GM21360 (cell line): ENCODE measurements around the gene DNAJA1.
"Not testable (repeated sequence)": the region's sequence is repeated elsewhere in the genome, so short reads cannot be mapped to it uniquely, and the experiment has no call there.

Experiments
- ATAC-seq: cut with Tn5 transposase; IDR thresholded peaks from one replicate; pipeline ENCODE4 v1.9.1; 2021; ENCODE audit warnings: mild to moderate bottlenecking, moderate library complexity; ENCODE audit not compliant: unreplicated experiment

Gene DNAJA1

DNA sequence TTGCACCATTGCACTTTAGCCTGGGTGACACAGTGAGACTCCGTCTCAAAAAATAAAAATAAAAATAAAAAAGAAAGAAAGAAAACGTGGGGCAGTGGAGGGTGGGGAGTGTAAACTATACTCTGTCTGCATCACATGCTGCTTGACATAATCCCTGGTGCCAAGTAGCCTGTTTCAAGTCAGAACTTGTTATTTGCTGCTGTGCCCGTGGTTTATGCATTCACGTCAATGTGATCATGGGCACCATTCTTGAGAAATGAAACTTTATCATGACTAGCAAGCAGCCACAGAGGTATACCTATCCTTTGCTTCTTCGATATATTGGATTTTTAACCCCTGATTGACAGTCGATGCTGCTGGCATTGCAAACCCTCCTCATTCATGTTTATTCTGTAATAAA is 55.5 kb downstream of the DNAJA1 start:
- no peak for ATAC-seq

DNA sequence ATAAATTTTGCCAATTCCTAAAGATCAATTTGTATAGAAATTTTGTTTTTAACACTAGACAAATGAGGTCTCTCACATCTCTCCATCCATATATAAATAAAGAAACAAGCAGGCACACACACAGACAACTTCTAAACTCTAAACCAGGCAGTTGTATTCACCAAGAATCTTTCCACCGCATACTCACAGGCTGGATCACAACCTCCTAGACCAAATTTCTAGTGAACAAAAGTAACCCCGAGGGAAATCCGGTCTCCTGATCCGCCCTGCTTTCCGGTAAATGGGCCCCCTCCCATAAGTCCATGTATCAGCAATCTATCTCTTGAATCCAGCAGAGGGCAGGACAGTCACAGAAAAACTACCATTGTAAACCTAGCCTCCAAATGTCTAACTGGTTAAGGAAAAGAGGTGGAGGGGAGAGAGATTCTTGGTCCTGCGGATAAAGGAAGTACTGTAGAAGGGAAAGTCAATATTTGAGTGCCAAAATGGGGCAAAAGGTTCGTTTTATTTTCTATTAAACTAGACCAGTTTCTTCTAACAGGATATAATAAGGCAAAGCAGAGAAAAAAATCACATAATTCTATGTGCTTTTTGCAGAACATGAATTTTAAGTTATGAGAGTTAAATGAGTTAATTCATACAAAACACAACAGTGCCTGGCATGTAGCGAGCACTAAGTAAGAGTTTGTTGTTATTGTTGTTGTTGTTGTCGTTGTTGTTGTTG is 56.2 kb downstream of the DNAJA1 start:
- ATAC-seq, result peak; percentile 48

DNA sequence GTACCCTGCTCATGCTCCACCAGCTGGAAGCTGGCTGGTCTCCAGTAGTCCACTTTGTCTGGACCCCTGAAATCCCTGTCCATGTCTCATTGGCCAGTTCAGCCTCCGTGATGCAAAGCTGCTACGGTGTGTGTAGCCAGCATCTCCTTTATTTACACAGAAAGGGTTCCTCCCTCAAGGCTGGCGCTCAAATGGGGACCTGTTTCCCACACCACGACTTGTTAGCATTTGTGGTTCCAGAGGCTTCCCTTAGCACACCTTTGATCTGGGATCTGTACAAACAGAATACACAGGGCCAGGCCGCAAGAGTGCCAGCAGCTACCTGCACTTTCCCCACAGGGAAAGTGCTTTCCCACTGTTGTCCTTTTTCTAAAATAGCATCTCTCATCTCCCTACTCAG is 57.1 kb downstream of the DNAJA1 start:
- ATAC-seq, result no peak

DNA sequence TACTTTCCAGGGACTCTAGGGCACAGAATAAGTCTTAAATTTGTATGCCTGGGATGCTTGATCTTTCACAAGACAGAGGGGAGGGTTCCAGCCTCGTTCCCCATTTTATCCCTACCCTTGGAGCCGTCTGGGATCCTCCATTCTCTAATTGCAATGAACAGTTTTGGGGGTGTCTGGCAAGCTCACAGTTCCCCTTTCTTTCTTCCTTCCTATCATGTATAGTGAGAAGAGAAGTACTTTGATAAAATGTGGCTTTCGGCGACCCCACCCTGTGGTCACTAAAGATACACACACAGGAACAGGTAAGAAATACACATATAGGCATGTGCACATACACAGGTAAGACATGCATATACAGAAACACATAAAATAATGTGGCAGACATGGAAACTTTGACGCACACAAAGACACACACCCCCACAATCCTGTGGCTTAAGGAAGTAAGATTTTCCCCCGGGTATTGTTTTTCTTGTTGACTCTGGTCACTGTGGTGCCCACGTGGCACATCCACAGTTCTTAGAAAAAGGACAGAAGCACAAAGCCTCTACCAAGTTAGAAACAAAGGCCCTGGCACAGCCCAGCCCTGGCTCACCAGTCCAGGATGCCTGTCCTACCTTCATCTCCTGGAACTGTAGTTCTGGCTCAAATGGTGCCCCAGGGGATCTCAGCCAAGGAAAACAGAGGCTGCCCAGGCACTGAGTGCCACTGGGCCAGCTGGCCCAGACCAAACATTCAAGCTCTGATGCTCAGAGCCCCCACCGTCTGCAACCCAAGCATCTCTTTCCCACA is 57.7 kb downstream of the DNAJA1 start:
- ATAC-seq, result no peak

DNA sequence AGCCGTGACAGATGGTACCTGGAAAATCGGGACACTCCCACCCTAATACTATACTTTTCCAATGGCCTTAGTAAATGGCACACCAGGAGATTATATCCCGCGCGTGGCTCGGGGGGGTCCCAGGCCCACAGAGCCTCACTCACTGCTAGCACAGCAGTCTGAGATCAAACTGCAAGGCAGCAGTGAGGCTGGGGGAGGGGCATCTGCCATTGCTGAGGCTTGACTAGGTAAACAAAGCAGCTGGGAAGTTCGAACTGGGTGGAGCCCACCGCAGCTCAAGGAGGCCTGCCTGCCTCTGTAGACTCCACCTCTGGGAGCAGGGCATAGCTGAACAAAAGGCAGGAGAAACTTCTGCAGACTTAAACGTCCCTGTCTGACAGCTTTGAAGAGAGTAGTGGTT is 60.6 kb downstream of the DNAJA1 start:
- not testable (repeated sequence) for ATAC-seq
